GM21529 (cell line): Measurements from ENCODE around the gene CAPS.
"Not testable (repeated sequence)": the region's sequence is repeated elsewhere in the genome, so short reads cannot be mapped to it uniquely, and the experiment has no call there.

ENCODE experiments used
- ATAC-seq: cut with Tn5 transposase; IDR thresholded peaks from one replicate; pipeline ENCODE4 v1.9.1; 2021; ENCODE audit not compliant: unreplicated experiment

CAPS gene

GRCh38 chr19:5913739-5914357 lies at the start of gene CAPS:
CAPS (plus strand) TSS chr19:5914254; CDS start chr19:5914407, 153 bp downstream.
- no peak for ATAC-seq

GRCh38 chr19:5864725-5865486 lies 49.1 kb upstream of the CAPS start:
- no peak for ATAC-seq

GRCh38 chr19:5865772-5866171 lies 48.3 kb upstream of the CAPS start:
- no peak for ATAC-seq

- ATAC-seq, result no peak
These were observed 46.6 kb upstream of the CAPS start for GRCh38 chr19:5867201-5868136.

GRCh38 chr19:5870986-5871394 lies 43.1 kb upstream of the CAPS start:
- no peak for ATAC-seq

GRCh38 chr19:5873617-5874199 lies 40.3 kb upstream of the CAPS start:
- no peak for ATAC-seq

- ATAC-seq, result not testable (repeated sequence)
These were observed 39.6 kb upstream of the CAPS start for GRCh38 chr19:5874496-5874895.

- ATAC-seq, result no peak
These were observed 36.6 kb upstream of the CAPS start for GRCh38 chr19:5877427-5877826.

- ATAC-seq, result no peak
These were observed 36.2 kb upstream of the CAPS start for GRCh38 chr19:5877882-5878281.

GRCh38 chr19:5880196-5880595 lies 33.9 kb upstream of the CAPS start:
- no peak for ATAC-seq

- no peak for ATAC-seq
These were observed 33.4 kb upstream of the CAPS start for GRCh38 chr19:5880604-5881078.

GRCh38 chr19:5881543-5882299 lies 32.3 kb upstream of the CAPS start:
- ATAC-seq, result no peak

GRCh38 chr19:5882421-5882968 lies 31.6 kb upstream of the CAPS start:
- ATAC-seq, result no peak

GRCh38 chr19:5883157-5883873 lies 30.7 kb upstream of the CAPS start:
- ATAC-seq, result not testable (repeated sequence)

GRCh38 chr19:5884065-5884811 lies 29.8 kb upstream of the CAPS start:
- ATAC-seq, result not testable (repeated sequence)

- no peak for ATAC-seq
These were observed 24.6 kb upstream of the CAPS start for GRCh38 chr19:5889288-5889971.

GRCh38 chr19:5890099-5890498 lies 24.0 kb upstream of the CAPS start:
- no peak for ATAC-seq

GRCh38 chr19:5891572-5891937 lies 22.5 kb upstream of the CAPS start:
- no peak for ATAC-seq
